GM21528 (cell line): ENCODE measurements around the gene SALL1.

ENCODE experiments used
- ATAC-seq: cut with Tn5 transposase; IDR thresholded peaks from one replicate; pipeline ENCODE4 v1.9.1; 2021; ENCODE audit warnings: mild to moderate bottlenecking, moderate library complexity; ENCODE audit not compliant: unreplicated experiment, low FRiP score

SALL1 gene

GRCh38 chr16:51143196-51143977 is 7.7 kb downstream of the SALL1 start:
- ATAC-seq: no peak

GRCh38 chr16:51141541-51141940 is 9.5 kb downstream of the SALL1 start:
- no peak for ATAC-seq

- no peak for ATAC-seq
Measured at GRCh38 chr16:51141106-51141505, 10.0 kb downstream of the SALL1 start.

- ATAC-seq: no peak
Measured at GRCh38 chr16:51140112-51140511, 11.0 kb downstream of the SALL1 start.

- no peak for ATAC-seq
Measured at GRCh38 chr16:51139568-51139967, 11.5 kb downstream of the SALL1 start.

- no peak for ATAC-seq
Measured at GRCh38 chr16:51138178-51138577, 12.9 kb downstream of the SALL1 start.

- no peak for ATAC-seq
Measured at GRCh38 chr16:51137097-51137496, 14.0 kb downstream of the SALL1 start.

GRCh38 chr16:51134876-51135275 is 16.2 kb downstream of the SALL1 start:
- no peak for ATAC-seq

GRCh38 chr16:51134269-51134812 is 16.7 kb downstream of the SALL1 start:
- ATAC-seq: no peak

GRCh38 chr16:51133688-51134087 is 17.4 kb downstream of the SALL1 start:
- ATAC-seq: no peak

GRCh38 chr16:51133183-51133582 is 17.9 kb downstream of the SALL1 start:
- ATAC-seq: no peak

GRCh38 chr16:51132490-51133115 is 18.5 kb downstream of the SALL1 start:
- ATAC-seq: no peak

- no peak for ATAC-seq
Measured at GRCh38 chr16:51131619-51132018, 19.5 kb downstream of the SALL1 start.

GRCh38 chr16:51129105-51129504 is 22.0 kb downstream of the SALL1 start:
- ATAC-seq: no peak

- ATAC-seq: no peak
Measured at GRCh38 chr16:51125992-51126391, 25.1 kb downstream of the SALL1 start.

GRCh38 chr16:51124896-51125295 is 26.2 kb downstream of the SALL1 start:
- no peak for ATAC-seq

GRCh38 chr16:51121850-51122249 is 29.2 kb downstream of the SALL1 start:
- ATAC-seq: no peak

GRCh38 chr16:51120730-51121347 is 30.2 kb downstream of the SALL1 start:
- ATAC-seq: no peak

- ATAC-seq: no peak
Measured at GRCh38 chr16:51119973-51120729, 30.9 kb downstream of the SALL1 start.

GRCh38 chr16:51119556-51119955 is 31.5 kb downstream of the SALL1 start:
- ATAC-seq: no peak

GRCh38 chr16:51116353-51116752 is 34.7 kb downstream of the SALL1 start:
- ATAC-seq: no peak
